K562 (cell line): Measurements from ENCODE around the gene MGST1. TPM values are rescaled to one million over a fixed set of nuclear protein-coding genes. Genes with fewer than 3 reads are reported as not detected.

Experiments used
- ATAC-seq: fragments of 200-7000 bp; cut with Tn5 transposase; 3 replicates; pipeline ENCODE4 v1.9.1; 2020; ENCODE audit warnings: moderate library complexity
- BruUV-seq: library from RNA; stranded (reverse); fragments of 400-500 nt; replicated peaks from 2 replicates; lab custom pipeline; 2021; lab: Mats Ljungman, UMichigan
- CTCF ChIA-PET: fragments of 300-600 bp; formaldehyde crosslinking; extraction: SDS; loops from one replicate; lab custom pipeline; 2021; ENCODE audit warnings: low intra/inter-chr PET ratio; lab: Yijun Ruan, JAX
- POLR2A ChIA-PET: fragments of 300-600, 350-650 bp; sonication (Branson Sonifier 250); formaldehyde crosslinking; extraction: SDS; loops from one replicate; lab custom pipeline; 2021; ENCODE audit warnings: antibody characterized with exemption, inconsistent platforms; lab: Yijun Ruan, JAX
- DNase-seq, 4 experiments: peaks; one replicate each; pipeline versions ENCODE4 v3.0.0 to v3.0.0-alpha.2; 2011 to 2018; ENCODE audit warnings: low spot score in 3 of 4, mixed read lengths in 3 of 4; ENCODE audit errors: extremely low read depth in 1 of 4
- FAIRE-seq: peaks from 2 replicates; lab custom pipeline; 2011; peaks lifted over from hg19 to GRCh38; lab: Jason Lieb, UNC
- H2AFZ ChIP-seq: 2 replicates; pipeline ENCODE4 v1.6.0; 2011; ENCODE audit warnings: low read depth, low read length, control low read depth, inconsistent platforms
- H3K27ac ChIP-seq: fragments of 200-600 bp; 3 replicates; pipeline ENCODE4 v1.8.0; 2011; ENCODE audit warnings: low read depth, mild to moderate bottlenecking, control low read depth, inconsistent platforms, low read length, moderate library complexity, mixed read lengths; ENCODE audit errors: extremely low read depth
- H3K27me3 ChIP-seq, 2 experiments: fragments of 300-600 bp in 1 of 2; 2 replicates in 1 of 2; 3 replicates in 1 of 2; pipeline versions ENCODE4 v1.6.0 to v1.8.0; 2011; ENCODE audit warnings: inconsistent platforms in 2 of 2, low read length in 2 of 2, mild to moderate bottlenecking in 1 of 2, mixed read lengths in 1 of 2, moderate library complexity in 1 of 2; ENCODE audit not compliant: control insufficient read depth in 2 of 2, insufficient read depth in 2 of 2
- H3K36me3 ChIP-seq: fragments of 300-600 bp; 3 replicates; pipeline ENCODE4 v1.8.0; 2011; ENCODE audit warnings: mild to moderate bottlenecking, low read length, inconsistent platforms; ENCODE audit not compliant: control insufficient read depth, insufficient read depth
- H3K4me1 ChIP-seq, 2 experiments: fragments of 200-600 bp in 1 of 2; replicated peaks in 1 of 2; 2 replicates in 1 of 2; 3 replicates in 1 of 2; pipeline versions ENCODE4 v1.5.1 to v1.8.0; 2011; ENCODE audit warnings: inconsistent platforms in 2 of 2, low read length in 2 of 2, mild to moderate bottlenecking in 1 of 2, mixed read lengths in 1 of 2, moderate library complexity in 1 of 2; ENCODE audit not compliant: control insufficient read depth in 2 of 2, insufficient read depth in 2 of 2
- H3K4me2 ChIP-seq: 2 replicates; pipeline ENCODE4 v1.6.1; 2011; ENCODE audit warnings: low read length, control low read depth, inconsistent platforms, mixed read lengths; ENCODE audit not compliant: insufficient read depth
- H3K4me3 ChIP-seq: fragments of 200-600 bp; sonication (generic), shearing (Covaris generic); 2 replicates; pipeline ENCODE4 v1.5.1; 2016; ENCODE audit warnings: control low read depth, inconsistent platforms
- H3K79me2 ChIP-seq: fragments of 200-600 bp; 3 replicates; pipeline ENCODE4 v1.8.0; 2011; ENCODE audit warnings: low read length, inconsistent platforms; ENCODE audit not compliant: control insufficient read depth, insufficient read depth
- H3K9ac ChIP-seq, 2 experiments: 2 replicates each; pipeline versions ENCODE4 v1.6.0 to v1.6.1; 2011; ENCODE audit warnings: low read depth in 2 of 2, low read length in 2 of 2, control low read depth in 1 of 2, inconsistent platforms in 1 of 2, mild to moderate bottlenecking in 1 of 2, mixed read lengths in 1 of 2; ENCODE audit not compliant: insufficient read depth in 1 of 2
- H3K9me1 ChIP-seq: one replicate; pipeline ENCODE4 v1.6.0; 2011; ENCODE audit warnings: inconsistent platforms, mild to moderate bottlenecking, low read length, moderate library complexity; ENCODE audit not compliant: control insufficient read depth, insufficient read depth
- H3K9me3 ChIP-seq: replicated peaks from 2 replicates; pipeline ENCODE4 v1.5.1; 2011; ENCODE audit warnings: low read depth, low read length, inconsistent platforms; ENCODE audit not compliant: control insufficient read depth, insufficient read depth
- H4K20me1 ChIP-seq: replicated peaks from 2 replicates; pipeline ENCODE4 v1.6.1; 2011; ENCODE audit warnings: low read length, inconsistent platforms, mixed read lengths; ENCODE audit not compliant: control insufficient read depth, insufficient read depth
- CC2D1A ChIP-seq: fragments of 450-650 bp; IDR thresholded peaks from 2 replicates; pipeline ENCODE4 v1.6.1; 2017; ENCODE audit warnings: mild to moderate bottlenecking
- CREM ChIP-seq: IDR thresholded peaks from 2 replicates; pipeline ENCODE4 v1.6.1; 2014; ENCODE audit warnings: antibody characterized with exemption, low read depth
- CTBP1 ChIP-seq: fragments of 450-650 bp; IDR thresholded peaks from 2 replicates; pipeline ENCODE4 v1.6.1; 2016; ENCODE audit warnings: borderline replicate concordance
- MYC ChIP-seq, 2 experiments: fragments of 250-450 bp in 1 of 2; sonication (Bioruptor Pico) in 1 of 2; IDR thresholded peaks; 2 replicates each; pipeline versions ENCODE4 v1.5.1 to v1.6.1; 2012 to 2021; ENCODE audit warnings: low read depth in 2 of 2, borderline replicate concordance in 1 of 2, improper control_type of control experiment in 1 of 2, low read length in 1 of 2, mild to moderate bottlenecking in 1 of 2, moderate library complexity in 1 of 2
- NCOA1 ChIP-seq: fragments of 450-650 bp; IDR thresholded peaks from 2 replicates; pipeline ENCODE4 v1.6.1; 2016; ENCODE audit warnings: low read depth
- NCOA2 ChIP-seq, 2 experiments: fragments of 450-650 bp; IDR thresholded peaks; 2 replicates each; pipeline ENCODE4 v1.6.1; 2018; ENCODE audit warnings: mild to moderate bottlenecking in 2 of 2, moderate library complexity in 1 of 2; ENCODE audit not compliant: partially characterized antibody in 2 of 2
- RBM22 ChIP-seq: fragments of 200-400 bp; formaldehyde crosslinking; IDR thresholded peaks from 2 replicates; pipeline ENCODE4 v1.6.1; 2018; ENCODE audit warnings: low read length, low read depth; ENCODE audit not compliant: poor library complexity, severe bottlenecking
- SIN3A ChIP-seq, 2 experiments: fragments of 150-350 bp in 1 of 2; IDR thresholded peaks; 2 replicates each; pipeline ENCODE4 v1.6.1; 2011 to 2016; ENCODE audit warnings: borderline replicate concordance in 2 of 2, low read depth in 2 of 2, low read length in 2 of 2, mild to moderate bottlenecking in 2 of 2, moderate library complexity in 2 of 2; ENCODE audit not compliant: control insufficient read depth in 1 of 2
- ZNF124 ChIP-seq: sonication (generic); formaldehyde crosslinking; IDR thresholded peaks from 2 replicates; pipeline ENCODE4 v1.8.1; 2022; ENCODE audit warnings: missing genetic modification reagents
- ZNF41 ChIP-seq: fragments of 250-450 bp; sonication (Bioruptor Pico); conservative IDR thresholded peaks from 2 replicates; pipeline ENCODE4 v1.4.0; 2020; ENCODE audit warnings: mild to moderate bottlenecking
- ZNF551 ChIP-seq: fragments of 250-450 bp; sonication (Bioruptor Pico); IDR thresholded peaks from 2 replicates; pipeline ENCODE4 v1.5.0; 2021; ENCODE audit warnings: mild to moderate bottlenecking, moderate library complexity
- WGBS: fragments of 100-300 bp; shearing (Covaris generic); methylation state at CpG from one replicate; pipeline ENCODE4 v1.1.6; 2016; ENCODE audit warnings: low coverage, mixed read lengths; ENCODE audit not compliant: insufficient coverage; ENCODE audit errors: missing lambda C conversion rate; 5-methylcytosine and 5-hydroxymethylcytosine counted together
- in situ Hi-C: fragments of 300-500 bp; cut with MboI; formaldehyde crosslinking; loops from 4 replicates; pipeline ENCODE4 v1.15.0; 2018; ENCODE audit warnings: inconsistent platforms, mixed read lengths
- intact Hi-C: fragments of 100-400 bp; cut with micrococcal nuclease; formaldehyde crosslinking; loops from 2 replicates; pipeline ENCODE4 v1.14.2; 2022
- polyA plus RNA-seq, 8 experiments: library from polyadenylated mRNA; depleted of rRNA in 4 of 8; stranded (reverse) in 5 of 8; unstranded in 3 of 8; fragments of >200 nt; fragmentation: Nextera tagmentation in 2 of 8; fragmentation: Illumina TruSeq in 1 of 8; extraction: Ambion mirVana in 2 of 8; extraction: Trizol in 1 of 8; gene quantifications; 2 replicates each; pipeline versions ENCODE4 v1.2.1 to v1.2.3, GENCODE V29; 2011 to 2014; ENCODE audit warnings: inconsistent platforms in 1 of 8, missing spikeins in 1 of 8
- total RNA-seq, 7 experiments: library from RNA; depleted of rRNA in 6 of 7; stranded (reverse); fragments of >200 nt in 6 of 7; fragmentation: Illumina TruSeq in 2 of 7; extraction: Trizol in 2 of 7; gene quantifications; 2 replicates each; pipeline versions ENCODE4 v1.2.1 to v1.2.3, GENCODE V29; 2011 to 2021; ENCODE audit warnings: low replicate concordance in 1 of 7
- TF ChIP-seq, protein P1 (sequence below), 2 experiments: fragments of 450-650 bp; IDR thresholded peaks; 2 replicates each; pipeline ENCODE4 v1.6.1; 2018; ENCODE audit warnings: mild to moderate bottlenecking in 2 of 2, low read depth in 1 of 2; ENCODE audit not compliant: partially characterized antibody in 2 of 2
- TF ChIP-seq, protein P2 (sequence below), 2 experiments: fragments of 450-650 bp in 1 of 2; sonication (generic) in 1 of 2; formaldehyde crosslinking; conservative IDR thresholded peaks; 2 replicates each; pipeline versions ENCODE4 v1.4.0 to v1.8.1; 2020 to 2022; ENCODE audit warnings: mild to moderate bottlenecking in 1 of 2, missing genetic modification reagents in 1 of 2
- TF ChIP-seq, protein P3 (sequence below): fragments of 250-450 bp; sonication (Bioruptor Pico); IDR thresholded peaks from 2 replicates; pipeline ENCODE4 v1.4.0; 2020
- TF ChIP-seq, protein P4 (sequence below): fragments of 250-450 bp; sonication (Bioruptor Pico); IDR thresholded peaks from 2 replicates; pipeline ENCODE4 v1.8.0; 2021; ENCODE audit warnings: mild to moderate bottlenecking, moderate library complexity

Gene MGST1
- total and polyA plus RNA-seq, 9 of the 15 experiments (the other 6 are each of a cell fraction or from before 2014, with no cell fraction given), result 12.1 to 190 (median 73.3) TPM

DNA sequence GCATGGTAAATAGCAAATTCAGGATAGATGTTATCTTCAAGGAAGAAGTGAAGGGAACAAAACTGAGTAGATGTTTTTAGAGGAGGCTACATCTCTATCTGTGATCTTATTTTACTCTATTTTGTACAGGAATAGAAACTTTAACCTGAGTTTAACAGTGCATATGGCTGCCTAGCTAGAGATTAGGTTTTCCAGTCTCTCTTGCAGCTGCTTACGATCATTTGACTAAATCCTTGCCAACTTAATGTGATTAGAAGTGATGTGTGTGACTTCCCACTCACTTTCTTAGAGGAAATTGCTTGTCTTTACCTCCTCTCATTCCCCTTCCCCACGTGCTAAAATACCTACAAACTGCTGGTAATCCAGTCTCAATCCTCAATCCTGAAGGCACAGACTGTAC, 43.5 kb upstream of the MGST1 start:
- Histone ChIP-seq H3K4me3 (no peak overlapping the region), H3K9me1 (no peaks in the 10 kb centered on the region), H3K27me3 (no peaks in the 10 kb centered on the region), H3K4me1 (no peaks in the 10 kb centered on the region), H2AFZ (no peak overlapping the region), H3K9ac (no peak overlapping the region), H4K20me1 (no peaks in the 10 kb centered on the region), H3K36me3 (no peaks in the 10 kb centered on the region), H3K79me2 (no peaks in the 10 kb centered on the region), H3K27ac (no peak overlapping the region), H3K9me3 (no peaks in the 10 kb centered on the region), H3K4me2 (no peak overlapping the region)
- DNase-seq (no peak), ATAC-seq (no peak), FAIRE-seq (no peak)
- BruUV-seq, result no TSS peak
- in situ Hi-C loops (no loop called here), intact Hi-C loops (no loop called here)
- WGBS, result 0% methylated on average over 2 of the region's 2 CpGs
- CTCF ChIA-PET, result no interaction called here
- POLR2A ChIA-PET, result no interaction called here
- TF ChIP-seq NCOA2 (IDR thresholded peaks at IDR 0.05; ENCODE audit: partially characterized antibody in 2 of 2) (no peak), CREM (no peak), CTBP1 (no peak), CC2D1A (no peak), MYC (IDR thresholded peaks at IDR 0.05; ENCODE audit: low read depth, low read length) (no peak), MYC (CRISPR knock-in tag; IDR thresholded peaks at IDR 0.05; ENCODE audit: borderline replicate concordance, low read depth) (no peak), ZNF124 (CRISPR knock-in tag) (no peak), ZNF41 (CRISPR knock-in tag) (no peak), ZNF551 (CRISPR knock-in tag) (no peak), RBM22 (no peak), SIN3A (IDR thresholded peaks at IDR 0.05; ENCODE audit: borderline replicate concordance in 2 of 2, control insufficient read depth in 1 of 2, low read depth in 2 of 2, low read length in 2 of 2) (no peak), NCOA1 (no peak)
- TF ChIP-seq, protein P1, sequence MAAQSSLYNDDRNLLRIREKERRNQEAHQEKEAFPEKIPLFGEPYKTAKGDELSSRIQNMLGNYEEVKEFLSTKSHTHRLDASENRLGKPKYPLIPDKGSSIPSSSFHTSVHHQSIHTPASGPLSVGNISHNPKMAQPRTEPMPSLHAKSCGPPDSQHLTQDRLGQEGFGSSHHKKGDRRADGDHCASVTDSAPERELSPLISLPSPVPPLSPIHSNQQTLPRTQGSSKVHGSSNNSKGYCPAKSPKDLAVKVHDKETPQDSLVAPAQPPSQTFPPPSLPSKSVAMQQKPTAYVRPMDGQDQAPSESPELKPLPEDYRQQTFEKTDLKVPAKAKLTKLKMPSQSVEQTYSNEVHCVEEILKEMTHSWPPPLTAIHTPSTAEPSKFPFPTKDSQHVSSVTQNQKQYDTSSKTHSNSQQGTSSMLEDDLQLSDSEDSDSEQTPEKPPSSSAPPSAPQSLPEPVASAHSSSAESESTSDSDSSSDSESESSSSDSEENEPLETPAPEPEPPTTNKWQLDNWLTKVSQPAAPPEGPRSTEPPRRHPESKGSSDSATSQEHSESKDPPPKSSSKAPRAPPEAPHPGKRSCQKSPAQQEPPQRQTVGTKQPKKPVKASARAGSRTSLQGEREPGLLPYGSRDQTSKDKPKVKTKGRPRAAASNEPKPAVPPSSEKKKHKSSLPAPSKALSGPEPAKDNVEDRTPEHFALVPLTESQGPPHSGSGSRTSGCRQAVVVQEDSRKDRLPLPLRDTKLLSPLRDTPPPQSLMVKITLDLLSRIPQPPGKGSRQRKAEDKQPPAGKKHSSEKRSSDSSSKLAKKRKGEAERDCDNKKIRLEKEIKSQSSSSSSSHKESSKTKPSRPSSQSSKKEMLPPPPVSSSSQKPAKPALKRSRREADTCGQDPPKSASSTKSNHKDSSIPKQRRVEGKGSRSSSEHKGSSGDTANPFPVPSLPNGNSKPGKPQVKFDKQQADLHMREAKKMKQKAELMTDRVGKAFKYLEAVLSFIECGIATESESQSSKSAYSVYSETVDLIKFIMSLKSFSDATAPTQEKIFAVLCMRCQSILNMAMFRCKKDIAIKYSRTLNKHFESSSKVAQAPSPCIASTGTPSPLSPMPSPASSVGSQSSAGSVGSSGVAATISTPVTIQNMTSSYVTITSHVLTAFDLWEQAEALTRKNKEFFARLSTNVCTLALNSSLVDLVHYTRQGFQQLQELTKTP (IDR thresholded peaks at IDR 0.05; ENCODE audit: low read depth in 1 of 2, partially characterized antibody in 2 of 2), result no peak
- TF ChIP-seq, protein P2, sequence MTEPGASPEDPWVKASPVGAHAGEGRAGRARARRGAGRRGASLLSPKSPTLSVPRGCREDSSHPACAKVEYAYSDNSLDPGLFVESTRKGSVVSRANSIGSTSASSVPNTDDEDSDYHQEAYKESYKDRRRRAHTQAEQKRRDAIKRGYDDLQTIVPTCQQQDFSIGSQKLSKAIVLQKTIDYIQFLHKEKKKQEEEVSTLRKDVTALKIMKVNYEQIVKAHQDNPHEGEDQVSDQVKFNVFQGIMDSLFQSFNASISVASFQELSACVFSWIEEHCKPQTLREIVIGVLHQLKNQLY (CRISPR knock-in tag; conservative IDR thresholded peaks at IDR 0.05), result no peak
- TF ChIP-seq, protein P3, sequence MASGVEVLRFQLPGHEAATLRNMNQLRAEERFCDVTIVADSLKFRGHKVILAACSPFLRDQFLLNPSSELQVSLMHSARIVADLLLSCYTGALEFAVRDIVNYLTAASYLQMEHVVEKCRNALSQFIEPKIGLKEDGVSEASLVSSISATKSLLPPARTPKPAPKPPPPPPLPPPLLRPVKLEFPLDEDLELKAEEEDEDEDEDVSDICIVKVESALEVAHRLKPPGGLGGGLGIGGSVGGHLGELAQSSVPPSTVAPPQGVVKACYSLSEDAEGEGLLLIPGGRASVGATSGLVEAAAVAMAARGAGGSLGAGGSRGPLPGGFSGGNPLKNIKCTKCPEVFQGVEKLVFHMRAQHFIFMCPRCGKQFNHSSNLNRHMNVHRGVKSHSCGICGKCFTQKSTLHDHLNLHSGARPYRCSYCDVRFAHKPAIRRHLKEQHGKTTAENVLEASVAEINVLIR, result no peak
- TF ChIP-seq, protein P4, sequence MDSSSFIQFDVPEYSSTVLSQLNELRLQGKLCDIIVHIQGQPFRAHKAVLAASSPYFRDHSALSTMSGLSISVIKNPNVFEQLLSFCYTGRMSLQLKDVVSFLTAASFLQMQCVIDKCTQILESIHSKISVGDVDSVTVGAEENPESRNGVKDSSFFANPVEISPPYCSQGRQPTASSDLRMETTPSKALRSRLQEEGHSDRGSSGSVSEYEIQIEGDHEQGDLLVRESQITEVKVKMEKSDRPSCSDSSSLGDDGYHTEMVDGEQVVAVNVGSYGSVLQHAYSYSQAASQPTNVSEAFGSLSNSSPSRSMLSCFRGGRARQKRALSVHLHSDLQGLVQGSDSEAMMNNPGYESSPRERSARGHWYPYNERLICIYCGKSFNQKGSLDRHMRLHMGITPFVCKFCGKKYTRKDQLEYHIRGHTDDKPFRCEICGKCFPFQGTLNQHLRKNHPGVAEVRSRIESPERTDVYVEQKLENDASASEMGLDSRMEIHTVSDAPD, result no peak
